Measurements from ENCODE around the gene SCAND1. TPM values are rescaled to one million over a fixed set of nuclear protein-coding genes. Genes with fewer than 3 reads are reported as not detected.
A peak's percentile ranks its signal among the peaks of the same experiment; 100 is the strongest.
"Not testable (repeated sequence)": the region's sequence is repeated elsewhere in the genome, so short reads cannot be mapped to it uniquely, and the experiment has no call there.

The SCAND1 gene
- polyA plus RNA-seq (2013, experiment 1 of 2), result 72.7 TPM
- 56.9 TPM for polyA plus RNA-seq (2013, experiment 2 of 2)

- H3K9me3 ChIP-seq (ENCODE audit: insufficient read depth, low read depth, low read length), result no peaks in the 10 kb centered on the region
- no peaks in the 10 kb centered on the region for H3K27me3 ChIP-seq (ENCODE audit: insufficient read depth, low read length)
- peak within 1 kb of the TSS; percentile 91 for H3K4me3 ChIP-seq (ENCODE audit: low read length)
- no peaks in the 10 kb centered on the region for H3K36me3 ChIP-seq (ENCODE audit: insufficient read depth, low read length)
- H3K4me1 ChIP-seq (ENCODE audit: insufficient read depth, low read length), result peaks cover 5% of the 10 kb centered on the region
- under 1% methylated on average over 76 of the region's 76 CpGs for WGBS
- peak within 1 kb of the TSS; percentile 99 for H3K27ac ChIP-seq (ENCODE audit: low read depth, low read length)
- H3K9ac ChIP-seq (ENCODE audit: low read depth, low read length), result peak within 1 kb of the TSS; percentile 98
Measured at GRCh38 chr20:35954200-35954906, at the start of gene SCAND1. Gene SCAND1, minus strand, starts transcription at chr20:35954502. Its CDS starts 218 bp downstream, at chr20:35954284.

GRCh38 chr20:36004045-36004444 lies 49.7 kb upstream of the SCAND1 start:
- Histone ChIP-seq H3K4me3 (ENCODE audit: low read length) (no peak overlapping the region), H3K4me1 (ENCODE audit: insufficient read depth, low read length) (no peaks in the 10 kb centered on the region), H3K27me3 (ENCODE audit: insufficient read depth, low read length) (no peaks in the 10 kb centered on the region), H3K36me3 (ENCODE audit: insufficient read depth, low read length) (no peaks in the 10 kb centered on the region), H3K27ac (ENCODE audit: low read depth, low read length) (no peak overlapping the region), H3K9me3 (ENCODE audit: insufficient read depth, low read depth, low read length) (peaks cover 22% of the 10 kb centered on the region), H3K9ac (ENCODE audit: low read depth, low read length) (no peak overlapping the region)
- 89% methylated on average over 1 of the region's 1 CpG for WGBS

- Histone ChIP-seq H3K9ac (ENCODE audit: low read depth, low read length) (no peak overlapping the region), H3K27me3 (ENCODE audit: insufficient read depth, low read length) (no peaks in the 10 kb centered on the region), H3K4me3 (ENCODE audit: low read length) (no peak overlapping the region), H3K9me3 (ENCODE audit: insufficient read depth, low read depth, low read length) (peaks cover 22% of the 10 kb centered on the region), H3K27ac (ENCODE audit: low read depth, low read length) (no peak overlapping the region), H3K4me1 (ENCODE audit: insufficient read depth, low read length) (no peaks in the 10 kb centered on the region), H3K36me3 (ENCODE audit: insufficient read depth, low read length) (no peaks in the 10 kb centered on the region)
Measured at GRCh38 chr20:36002855-36003254, 48.6 kb upstream of the SCAND1 start.

- H3K36me3 ChIP-seq (ENCODE audit: insufficient read depth, low read length); H3K4me3 ChIP-seq (ENCODE audit: low read length); H3K4me1 ChIP-seq (ENCODE audit: insufficient read depth, low read length): not testable (repeated sequence)
Measured at GRCh38 chr20:36001331-36001730, 47.0 kb upstream of the SCAND1 start.

GRCh38 chr20:35996492-35996891 lies 42.2 kb upstream of the SCAND1 start:
- H3K27ac ChIP-seq (ENCODE audit: low read depth, low read length); H3K36me3 ChIP-seq (ENCODE audit: insufficient read depth, low read length); H3K4me1 ChIP-seq (ENCODE audit: insufficient read depth, low read length); H3K9ac ChIP-seq (ENCODE audit: low read depth, low read length); H3K27me3 ChIP-seq (ENCODE audit: insufficient read depth, low read length); H3K9me3 ChIP-seq (ENCODE audit: insufficient read depth, low read depth, low read length); H3K4me3 ChIP-seq (ENCODE audit: low read length): not testable (repeated sequence)
- 94% methylated on average over 8 of the region's 8 CpGs for WGBS

More at GRCh38 chr20:36001331-36001730, 47.0 kb upstream of the SCAND1 start:
- not testable (repeated sequence) for H3K27ac ChIP-seq (ENCODE audit: low read depth, low read length); H3K9ac ChIP-seq (ENCODE audit: low read depth, low read length); H3K27me3 ChIP-seq (ENCODE audit: insufficient read depth, low read length)
- 92% methylated on average over 13 of the region's 34 CpGs for WGBS
- peaks cover 22% of the 10 kb centered on the region for H3K9me3 ChIP-seq (ENCODE audit: insufficient read depth, low read depth, low read length)

- Histone ChIP-seq H3K4me1 (ENCODE audit: insufficient read depth, low read length) (peaks cover 6% of the 10 kb centered on the region), H3K4me3 (ENCODE audit: low read length) (no peak overlapping the region), H3K9ac (ENCODE audit: low read depth, low read length) (no peak overlapping the region), H3K27ac (ENCODE audit: low read depth, low read length) (no peak overlapping the region), H3K9me3 (ENCODE audit: insufficient read depth, low read depth, low read length) (0 out of 2 replicates have a peak, but pooled peaks cover 2% of the 10 kb centered on the region), H3K27me3 (ENCODE audit: insufficient read depth, low read length) (no peaks in the 10 kb centered on the region), H3K36me3 (ENCODE audit: insufficient read depth, low read length) (no peaks in the 10 kb centered on the region)
- 11% methylated on average over 6 of the region's 6 CpGs for WGBS
Measured at GRCh38 chr20:35994994-35995453, 40.7 kb upstream of the SCAND1 start.

- Histone ChIP-seq H3K9ac (ENCODE audit: low read depth, low read length) (no peak overlapping the region), H3K4me3 (ENCODE audit: low read length) (no peak overlapping the region), H3K27ac (ENCODE audit: low read depth, low read length) (no peak overlapping the region), H3K9me3 (ENCODE audit: insufficient read depth, low read depth, low read length) (no peaks in the 10 kb centered on the region), H3K27me3 (ENCODE audit: insufficient read depth, low read length) (no peaks in the 10 kb centered on the region; the same call in 1 of the 2 replicates), H3K36me3 (ENCODE audit: insufficient read depth, low read length) (no peaks in the 10 kb centered on the region), H3K4me1 (ENCODE audit: insufficient read depth, low read length) (peaks cover 6% of the 10 kb centered on the region)
- WGBS, result 11% methylated on average over 5 of the region's 6 CpGs
Measured at GRCh38 chr20:35992713-35993335, 38.5 kb upstream of the SCAND1 start.

- 44% methylated on average over 2 of the region's 3 CpGs for WGBS
Measured at GRCh38 chr20:35991142-35991771, 37.0 kb upstream of the SCAND1 start.

GRCh38 chr20:35988910-35989463 lies 34.7 kb upstream of the SCAND1 start:
- no peak overlapping the region for H3K4me3 ChIP-seq (ENCODE audit: low read length)
- no peaks in the 10 kb centered on the region; the same call in 1 of the 2 replicates for H3K27me3 ChIP-seq (ENCODE audit: insufficient read depth, low read length)
- H3K27ac ChIP-seq (ENCODE audit: low read depth, low read length), result no peak overlapping the region
- no peak overlapping the region for H3K9ac ChIP-seq (ENCODE audit: low read depth, low read length)
- no peaks in the 10 kb centered on the region for H3K9me3 ChIP-seq (ENCODE audit: insufficient read depth, low read depth, low read length)
- peaks cover 6% of the 10 kb centered on the region for H3K4me1 ChIP-seq (ENCODE audit: insufficient read depth, low read length)
- 92% methylated on average over 2 of the region's 2 CpGs for WGBS
- no peaks in the 10 kb centered on the region for H3K36me3 ChIP-seq (ENCODE audit: insufficient read depth, low read length)

More at GRCh38 chr20:35991142-35991771, 37.0 kb upstream of the SCAND1 start:
- Histone ChIP-seq H3K9ac (ENCODE audit: low read depth, low read length) (no peak overlapping the region), H3K36me3 (ENCODE audit: insufficient read depth, low read length) (no peaks in the 10 kb centered on the region), H3K4me3 (ENCODE audit: low read length) (no peak overlapping the region), H3K4me1 (ENCODE audit: insufficient read depth, low read length) (peaks cover 6% of the 10 kb centered on the region), H3K27ac (ENCODE audit: low read depth, low read length) (no peak overlapping the region), H3K9me3 (ENCODE audit: insufficient read depth, low read depth, low read length) (no peaks in the 10 kb centered on the region), H3K27me3 (ENCODE audit: insufficient read depth, low read length) (no peaks in the 10 kb centered on the region; the same call in 1 of the 2 replicates)

GRCh38 chr20:35985806-35986205 lies 31.5 kb upstream of the SCAND1 start:
- H3K27me3 ChIP-seq (ENCODE audit: insufficient read depth, low read length), result no peaks in the 10 kb centered on the region; the same call in 1 of the 2 replicates
- 85% methylated on average over 2 of the region's 2 CpGs for WGBS
- no peak overlapping the region for H3K4me3 ChIP-seq (ENCODE audit: low read length)
- H3K9me3 ChIP-seq (ENCODE audit: insufficient read depth, low read depth, low read length), result no peaks in the 10 kb centered on the region
- no peaks in the 10 kb centered on the region for H3K36me3 ChIP-seq (ENCODE audit: insufficient read depth, low read length)
- no peaks in the 10 kb centered on the region for H3K4me1 ChIP-seq (ENCODE audit: insufficient read depth, low read length)
- H3K9ac ChIP-seq (ENCODE audit: low read depth, low read length), result no peak overlapping the region
- no peak overlapping the region for H3K27ac ChIP-seq (ENCODE audit: low read depth, low read length)

- Histone ChIP-seq H3K27me3 (ENCODE audit: insufficient read depth, low read length) (no peaks in the 10 kb centered on the region; the same call in 1 of the 2 replicates), H3K9me3 (ENCODE audit: insufficient read depth, low read depth, low read length) (no peaks in the 10 kb centered on the region), H3K9ac (ENCODE audit: low read depth, low read length) (no peak overlapping the region), H3K36me3 (ENCODE audit: insufficient read depth, low read length) (no peaks in the 10 kb centered on the region), H3K4me3 (ENCODE audit: low read length) (no peak overlapping the region), H3K4me1 (ENCODE audit: insufficient read depth, low read length) (no peaks in the 10 kb centered on the region), H3K27ac (ENCODE audit: low read depth, low read length) (no peak overlapping the region)
- 87% methylated on average over 6 of the region's 6 CpGs for WGBS
Measured at GRCh38 chr20:35984382-35984781, 30.1 kb upstream of the SCAND1 start.

Measured in HUES64 (cell line).